ENCODE results near the gene SMYD5. TPM values are rescaled to one million over a fixed set of nuclear protein-coding genes. Genes with fewer than 3 reads are reported as not detected.

SMYD5 gene
- total RNA-seq, 1 donor from 2014 or later, result 17.0 TPM

DNA sequence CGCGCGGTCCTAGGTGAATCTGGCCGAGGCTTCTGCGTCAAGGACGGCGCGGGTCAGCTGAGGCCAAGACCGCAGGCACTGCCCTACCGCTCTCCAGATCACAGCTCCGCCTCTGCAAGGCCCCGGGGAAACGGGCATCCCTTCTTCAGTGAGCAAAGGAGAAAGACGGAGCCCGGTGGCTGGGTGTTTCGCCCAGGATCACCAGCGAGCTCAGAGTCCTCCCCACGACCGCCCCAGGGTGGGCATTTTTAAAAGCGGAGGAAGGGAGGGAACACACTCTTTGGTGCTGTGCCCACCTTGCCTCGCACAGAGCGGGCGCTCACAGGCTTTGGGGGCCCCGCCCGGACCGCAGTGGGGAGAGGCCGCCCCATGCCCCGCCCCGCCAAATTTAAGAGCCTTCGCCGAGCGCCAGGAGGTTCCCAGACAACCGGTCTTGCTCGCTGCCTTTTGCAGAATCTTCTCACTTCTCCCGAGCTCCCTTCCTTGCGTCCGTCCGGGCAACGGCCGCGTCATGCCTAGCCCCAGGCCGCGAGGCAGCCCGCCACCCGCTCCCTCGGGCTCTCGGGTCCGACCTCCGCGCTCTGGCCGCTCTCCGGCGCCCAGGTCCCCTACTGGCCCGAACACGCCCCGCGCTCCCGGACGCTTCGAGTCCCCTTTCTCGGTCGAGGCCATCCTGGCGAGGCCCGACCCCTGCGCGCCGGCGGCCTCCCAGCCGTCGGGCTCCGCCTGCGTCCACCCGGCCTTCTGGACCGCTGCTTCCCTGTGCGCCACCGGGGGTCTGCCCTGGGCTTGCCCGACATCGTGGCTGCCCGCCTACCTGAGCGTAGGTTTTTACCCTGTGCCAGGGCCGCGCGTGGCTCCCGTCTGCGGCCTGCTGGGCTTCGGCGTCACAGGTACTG is 11.6 kb upstream of the SMYD5 start, which contains the start of gene NOTO:
Gene NOTO (plus strand): TSS at position 419 of the 899 bp plus-strand sequence. CDS start 93 bp downstream, at position 512.
- H3K4me1 Mint-ChIP-seq (ENCODE audit: low read depth, unreplicated experiment), result no peaks in the 10 kb centered on the region
- peak; percentile 56 for DNase-seq
- H3K9me3 Mint-ChIP-seq (ENCODE audit: unreplicated experiment), result peaks cover 3% of the 10 kb centered on the region
- H3K4me3 Mint-ChIP-seq (ENCODE audit: unreplicated experiment), result peak within 1 kb of the TSS; percentile 70
- H3K27me3 Mint-ChIP-seq (ENCODE audit: unreplicated experiment), result peaks cover 14% of the 10 kb centered on the region
- H3K36me3 Mint-ChIP-seq (ENCODE audit: unreplicated experiment), result no peaks in the 10 kb centered on the region
- H3K27ac Mint-ChIP-seq (ENCODE audit: unreplicated experiment), result no peak within 1 kb of the TSS
- TF ChIP-seq, protein P1, sequence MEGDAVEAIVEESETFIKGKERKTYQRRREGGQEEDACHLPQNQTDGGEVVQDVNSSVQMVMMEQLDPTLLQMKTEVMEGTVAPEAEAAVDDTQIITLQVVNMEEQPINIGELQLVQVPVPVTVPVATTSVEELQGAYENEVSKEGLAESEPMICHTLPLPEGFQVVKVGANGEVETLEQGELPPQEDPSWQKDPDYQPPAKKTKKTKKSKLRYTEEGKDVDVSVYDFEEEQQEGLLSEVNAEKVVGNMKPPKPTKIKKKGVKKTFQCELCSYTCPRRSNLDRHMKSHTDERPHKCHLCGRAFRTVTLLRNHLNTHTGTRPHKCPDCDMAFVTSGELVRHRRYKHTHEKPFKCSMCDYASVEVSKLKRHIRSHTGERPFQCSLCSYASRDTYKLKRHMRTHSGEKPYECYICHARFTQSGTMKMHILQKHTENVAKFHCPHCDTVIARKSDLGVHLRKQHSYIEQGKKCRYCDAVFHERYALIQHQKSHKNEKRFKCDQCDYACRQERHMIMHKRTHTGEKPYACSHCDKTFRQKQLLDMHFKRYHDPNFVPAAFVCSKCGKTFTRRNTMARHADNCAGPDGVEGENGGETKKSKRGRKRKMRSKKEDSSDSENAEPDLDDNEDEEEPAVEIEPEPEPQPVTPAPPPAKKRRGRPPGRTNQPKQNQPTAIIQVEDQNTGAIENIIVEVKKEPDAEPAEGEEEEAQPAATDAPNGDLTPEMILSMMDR (IDR thresholded peaks at IDR 0.05; ENCODE audit: partially characterized antibody, unreplicated experiment), result no peak

DNA sequence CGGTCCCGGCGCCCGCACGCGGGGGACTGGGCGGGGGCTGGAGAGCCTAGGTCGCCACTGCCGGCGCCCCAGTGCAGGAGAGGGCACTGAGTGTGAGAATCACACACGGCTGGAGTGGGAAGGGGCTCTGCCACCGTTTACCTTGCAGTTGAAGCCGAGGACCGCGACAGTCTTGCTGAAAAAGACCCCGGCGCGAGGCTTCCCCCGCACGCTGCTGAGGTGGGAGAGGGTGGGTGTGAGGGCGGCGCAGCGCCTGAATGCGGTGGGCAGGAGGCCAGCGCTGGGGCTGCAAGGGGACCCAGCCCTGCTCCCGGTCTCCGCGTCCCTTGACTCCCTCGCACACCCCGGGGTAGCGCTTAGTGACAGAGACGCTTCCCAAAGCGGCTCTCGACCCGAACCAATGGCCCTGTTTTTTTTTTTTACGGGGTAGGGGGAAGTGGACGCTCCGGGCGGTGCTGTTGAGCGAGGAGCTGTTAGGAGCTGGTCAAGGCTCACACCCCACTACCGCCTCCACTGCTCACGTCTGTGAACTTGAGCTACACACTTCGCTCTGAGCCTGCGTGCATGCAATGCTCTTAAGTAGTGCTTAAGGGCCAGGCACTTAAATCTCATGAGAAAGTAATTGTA is 10.9 kb upstream of the SMYD5 start:
- H3K27ac Mint-ChIP-seq (ENCODE audit: unreplicated experiment), result no peak overlapping the region
- H3K4me1 Mint-ChIP-seq (ENCODE audit: low read depth, unreplicated experiment), result no peaks in the 10 kb centered on the region
- H3K4me3 Mint-ChIP-seq (ENCODE audit: unreplicated experiment), result peak overlapping the region; percentile 15
- TF ChIP-seq, protein P1 (IDR thresholded peaks at IDR 0.05; ENCODE audit: partially characterized antibody, unreplicated experiment), result no peak
- peaks cover 16% of the 10 kb centered on the region for H3K27me3 Mint-ChIP-seq (ENCODE audit: unreplicated experiment)
- H3K36me3 Mint-ChIP-seq (ENCODE audit: unreplicated experiment), result no peaks in the 10 kb centered on the region
- H3K9me3 Mint-ChIP-seq (ENCODE audit: unreplicated experiment), result peaks cover 3% of the 10 kb centered on the region
- DNase-seq, result peak; percentile 32

GRCh38 chr2:73205611-73206010 is 8.4 kb upstream of the SMYD5 start:
- no peaks in the 10 kb centered on the region for H3K4me1 Mint-ChIP-seq (ENCODE audit: low read depth, unreplicated experiment)
- H3K27me3 Mint-ChIP-seq (ENCODE audit: unreplicated experiment), result peaks cover 16% of the 10 kb centered on the region
- no peaks in the 10 kb centered on the region for H3K36me3 Mint-ChIP-seq (ENCODE audit: unreplicated experiment)
- H3K9me3 Mint-ChIP-seq (ENCODE audit: unreplicated experiment), result peaks cover 4% of the 10 kb centered on the region
- H3K27ac Mint-ChIP-seq (ENCODE audit: unreplicated experiment), result no peak overlapping the region
- DNase-seq, result no peak
- no peak overlapping the region for H3K4me3 Mint-ChIP-seq (ENCODE audit: unreplicated experiment)
- TF ChIP-seq, protein P1 (IDR thresholded peaks at IDR 0.05; ENCODE audit: partially characterized antibody, unreplicated experiment), result no peak

GRCh38 chr2:73208258-73208657 is 5.8 kb upstream of the SMYD5 start:
- Mint-ChIP-seq H3K27ac (ENCODE audit: unreplicated experiment) (no peak overlapping the region), H3K4me3 (ENCODE audit: unreplicated experiment) (no peak overlapping the region), H3K4me1 (ENCODE audit: low read depth, unreplicated experiment) (no peaks in the 10 kb centered on the region), H3K36me3 (ENCODE audit: unreplicated experiment) (no peaks in the 10 kb centered on the region), H3K27me3 (ENCODE audit: unreplicated experiment) (peaks cover 7% of the 10 kb centered on the region), H3K9me3 (ENCODE audit: unreplicated experiment) (peaks cover 1% of the 10 kb centered on the region)
- DNase-seq, result no peak
- TF ChIP-seq, protein P1 (IDR thresholded peaks at IDR 0.05; ENCODE audit: partially characterized antibody, unreplicated experiment), result no peak

GRCh38 chr2:73210019-73210418 is 4.0 kb upstream of the SMYD5 start:
- no peak for DNase-seq
- Mint-ChIP-seq H3K36me3 (ENCODE audit: unreplicated experiment) (no peaks in the 10 kb centered on the region), H3K27me3 (ENCODE audit: unreplicated experiment) (peaks cover 9% of the 10 kb centered on the region), H3K9me3 (ENCODE audit: unreplicated experiment) (peaks cover 1% of the 10 kb centered on the region), H3K4me3 (ENCODE audit: unreplicated experiment) (no peak overlapping the region), H3K27ac (ENCODE audit: unreplicated experiment) (no peak overlapping the region), H3K4me1 (ENCODE audit: low read depth, unreplicated experiment) (peaks cover 6% of the 10 kb centered on the region)
- TF ChIP-seq, protein P1 (IDR thresholded peaks at IDR 0.05; ENCODE audit: partially characterized antibody, unreplicated experiment), result no peak
